T-helper 17 cell (primary cell): ENCODE measurements around the gene CLGN. TPM values are rescaled to one million over a fixed set of nuclear protein-coding genes. Genes with fewer than 3 reads are reported as not detected.

Source experiments
- ATAC-seq: fragments of 150-1000 bp; cut with Tn5 transposase; 2 replicates; pipeline ENCODE4 v1.10.0; 2021; ENCODE audit warnings: mild to moderate bottlenecking, moderate library complexity
- DNase-seq, 3 donors: peaks; one replicate each; pipeline versions ENCODE4 v3.0.0 to v3.0.0-alpha.2; 2020 to 2021
- H3K9me3 ChIP-seq: one replicate; pipeline ENCODE4 v1.7.0; 2013; ENCODE audit warnings: low read length, mild to moderate bottlenecking; ENCODE audit not compliant: control insufficient read depth, poor library complexity, severe bottlenecking
- H3K27ac Mint-ChIP-seq: one replicate; pipeline ENCODE4 v1.8.0; 2022; ENCODE audit warnings: mild to moderate bottlenecking, moderate library complexity, mixed read lengths
- H3K27me3 Mint-ChIP-seq: one replicate; pipeline ENCODE4 v1.8.0; 2022; ENCODE audit warnings: mixed read lengths
- H3K36me3 Mint-ChIP-seq: one replicate; pipeline ENCODE4 v1.8.0; 2022; ENCODE audit warnings: low read depth, mixed read lengths
- H3K4me1 Mint-ChIP-seq: one replicate; pipeline ENCODE4 v1.8.0; 2022; ENCODE audit warnings: mild to moderate bottlenecking, mixed read lengths
- H3K4me3 Mint-ChIP-seq: one replicate; pipeline ENCODE4 v1.8.0; 2022; ENCODE audit warnings: mild to moderate bottlenecking, moderate library complexity, mixed read lengths
- total RNA-seq, 4 donors: library from RNA in 2 of 4; stranded (reverse) in 2 of 4; gene quantifications; one replicate each; pipeline ENCODE4 v1.2.3 and lab custom pipeline; 2022 to 2026

The CLGN gene
- total RNA-seq, 2 donors from 2014 or later = not detected

DNA sequence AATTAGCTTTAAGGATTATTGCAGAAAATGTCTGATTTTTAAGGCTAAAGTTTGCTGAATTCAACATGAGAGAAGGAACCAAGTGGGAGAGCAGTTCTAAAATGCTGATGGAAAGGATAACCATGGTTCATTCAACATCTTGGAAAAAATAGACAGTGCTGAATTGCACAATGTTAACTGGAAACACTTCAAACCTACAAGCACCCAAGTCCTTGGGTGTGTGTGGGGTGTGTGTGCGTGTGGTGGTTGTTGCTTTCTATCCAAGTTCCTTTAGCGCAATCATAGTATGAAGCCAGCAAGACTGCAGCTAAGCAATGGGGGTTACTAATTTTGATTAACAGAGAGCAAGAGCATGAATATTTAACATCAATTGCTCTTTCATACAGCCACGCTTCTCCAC is 83.3 kb downstream of the CLGN start:
- ATAC-seq (no peak), DNase-seq (no peak)
- no peaks in the 10 kb centered on the region for H3K36me3 Mint-ChIP-seq
- H3K27me3 Mint-ChIP-seq = peaks cover 40% of the 10 kb centered on the region
- H3K4me3 Mint-ChIP-seq = no peak overlapping the region
- no peaks in the 10 kb centered on the region for H3K9me3 ChIP-seq
- H3K27ac Mint-ChIP-seq = no peak overlapping the region
- peaks cover 4% of the 10 kb centered on the region for H3K4me1 Mint-ChIP-seq

DNA sequence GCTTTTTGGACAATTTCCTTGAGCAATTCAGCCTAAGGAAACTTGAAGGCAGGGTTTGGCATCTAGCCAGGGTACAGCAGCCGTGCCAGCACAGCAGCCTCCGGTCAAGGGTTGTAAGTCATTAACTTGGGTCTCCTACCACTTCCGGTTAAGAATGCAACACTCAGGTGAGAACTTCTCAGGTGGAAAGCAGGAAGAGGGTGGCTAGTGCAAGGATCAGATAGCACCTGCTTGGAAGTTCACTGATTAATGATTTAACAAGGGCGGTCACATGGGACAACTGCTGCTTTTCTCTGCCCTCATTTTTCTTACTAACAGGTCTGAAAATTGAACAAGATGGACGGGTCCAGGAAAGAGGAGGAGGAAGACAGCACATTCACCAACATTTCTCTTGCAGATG is 84.1 kb downstream of the CLGN start:
- Mint-ChIP-seq H3K4me1 (peaks cover 4% of the 10 kb centered on the region), H3K36me3 (no peaks in the 10 kb centered on the region), H3K4me3 (peak overlapping the region; percentile 31), H3K27me3 (peaks cover 33% of the 10 kb centered on the region), H3K27ac (no peak overlapping the region)
- ATAC-seq (no peak), DNase-seq (no peak)
- no peaks in the 10 kb centered on the region for H3K9me3 ChIP-seq

- no peaks in the 10 kb centered on the region for H3K9me3 ChIP-seq
- Mint-ChIP-seq H3K4me1 (peaks cover 4% of the 10 kb centered on the region), H3K27ac (no peak overlapping the region), H3K4me3 (no peak overlapping the region), H3K27me3 (peaks cover 37% of the 10 kb centered on the region), H3K36me3 (peaks cover 2% of the 10 kb centered on the region)
- DNase-seq = no peak
- no peak for ATAC-seq
Measured at GRCh38 chr4:140342620-140343019, 84.8 kb downstream of the CLGN start.

Other genes with a start within 250 kb of the CLGN start
- 1 to 10 TPM; 8.7 to 9.7 TPM for gene SCOC, start 54.0 kb downstream of the CLGN start, total RNA-seq
- not detected for gene MGAT4D, start 70.6 kb upstream of the CLGN start, total RNA-seq
- gene ELMOD2, start 96.5 kb upstream of the CLGN start, total RNA-seq = 10 to 100 TPM; 11.6 to 12.9 TPM
- gene UCP1, start 141.3 kb upstream of the CLGN start, total RNA-seq = not detected